ENCODE data around the gene HIVEP2. TPM values are rescaled to one million over a fixed set of nuclear protein-coding genes. Genes with fewer than 3 reads are reported as not detected.

Gene HIVEP2
- total RNA-seq, 1 donor from 2014 or later = 24.3 TPM

Other genes with a start within 250 kb of the HIVEP2 start
- 2.3 and 2.4 TPM in 2 replicates for gene AIG1, start 115.7 kb upstream of the HIVEP2 start, total RNA-seq

Data from activated T-helper 2 cell treated with anti-CD3 and anti-CD28 coated beads, Interferon-gamma antibody, Interleukin-2, Interleukin-4, amounts not matched to agents 10 μg/mL and 5 μg/mL and 100 μg/mL, durations not matched to agents 14 hours and 24 hours and 36 hours (primary cell).